ENCODE data around the gene MSANTD1.
A peak's percentile ranks its signal among the peaks of the same experiment; 100 is the strongest.

MSANTD1 gene

GRCh38 chr4:3248811-3249661 lies at the start of gene MSANTD1:
Gene MSANTD1 (plus strand): TSS chr4:3249159. CDS start chr4:3249223, 64 bp downstream.
- no peak for DNase-seq (ENCODE audit: low read depth)

GRCh38 chr4:3199653-3200422 lies 49.1 kb upstream of the MSANTD1 start:
- DNase-seq (ENCODE audit: low read depth), result no peak

- no peak for DNase-seq (ENCODE audit: low read depth)
These were observed 48.4 kb upstream of the MSANTD1 start for GRCh38 chr4:3200423-3201090.

- peak; percentile 29 for DNase-seq (ENCODE audit: low read depth)
These were observed 46.9 kb upstream of the MSANTD1 start for GRCh38 chr4:3201718-3202702.

- DNase-seq (ENCODE audit: low read depth), result no peak
These were observed 45.8 kb upstream of the MSANTD1 start for GRCh38 chr4:3202836-3203820.

GRCh38 chr4:3203971-3204431 lies 45.0 kb upstream of the MSANTD1 start:
- no peak for DNase-seq (ENCODE audit: low read depth)

GRCh38 chr4:3205995-3206394 lies 43.0 kb upstream of the MSANTD1 start:
- DNase-seq (ENCODE audit: low read depth), result no peak

- DNase-seq (ENCODE audit: low read depth), result no peak
These were observed 42.4 kb upstream of the MSANTD1 start for GRCh38 chr4:3206439-3207100.

- DNase-seq (ENCODE audit: low read depth), result no peak
These were observed 41.4 kb upstream of the MSANTD1 start for GRCh38 chr4:3207531-3208037.

- DNase-seq (ENCODE audit: low read depth), result no peak
These were observed 40.1 kb upstream of the MSANTD1 start for GRCh38 chr4:3208826-3209225.

GRCh38 chr4:3209551-3210325 lies 39.2 kb upstream of the MSANTD1 start:
- DNase-seq (ENCODE audit: low read depth), result no peak

GRCh38 chr4:3210467-3210866 lies 38.5 kb upstream of the MSANTD1 start:
- no peak for DNase-seq (ENCODE audit: low read depth)

- no peak for DNase-seq (ENCODE audit: low read depth)
These were observed 37.1 kb upstream of the MSANTD1 start for GRCh38 chr4:3211866-3212265.

- DNase-seq (ENCODE audit: low read depth), result no peak
These were observed 36.4 kb upstream of the MSANTD1 start for GRCh38 chr4:3212391-3213105.

GRCh38 chr4:3213106-3213425 lies 35.9 kb upstream of the MSANTD1 start:
- no peak for DNase-seq (ENCODE audit: low read depth)

GRCh38 chr4:3213661-3214250 lies 35.2 kb upstream of the MSANTD1 start:
- no peak for DNase-seq (ENCODE audit: low read depth)

GRCh38 chr4:3215256-3215655 lies 33.7 kb upstream of the MSANTD1 start:
- no peak for DNase-seq (ENCODE audit: low read depth)

GRCh38 chr4:3215733-3216132 lies 33.2 kb upstream of the MSANTD1 start:
- DNase-seq (ENCODE audit: low read depth), result no peak

All from stimulated activated CD8-positive, alpha-beta memory T cell treated with anti-CD3 and anti-CD28 coated beads, Interleukin-12 subunit alpha, Interleukin-12 subunit beta, amount 100 ng/mL, for 4 hours (primary cell).